Activated B cell treated with CpG ODN at 0.5 μM for 24 hours (primary cell): ENCODE measurements around the gene TCP10L. TPM values are rescaled to one million over a fixed set of nuclear protein-coding genes. Genes with fewer than 3 reads are reported as not detected.

Source experiments
- ATAC-seq: fragments of 200-7000 bp; cut with Tn5 transposase; one replicate; pipeline ENCODE4 v1.10.0; 2021; ENCODE audit warnings: low read depth, mild to moderate bottlenecking, moderate library complexity
- CTCF ChIA-PET: fragments of 350-600 bp; sonication (Branson Sonifier 250); formaldehyde crosslinking; loops from one replicate; lab custom pipeline; 2021; ENCODE audit warnings: antibody characterized with exemption; lab: Charles Lee
- POLR2A ChIA-PET: fragments of 350-600 bp; sonication (Branson Sonifier 250); formaldehyde crosslinking; loops from one replicate; lab custom pipeline; 2021; ENCODE audit warnings: antibody characterized with exemption; lab: Charles Lee
- DNase-seq: peaks from one replicate; pipeline ENCODE4 v3.0.0; 2022
- H3K27ac Mint-ChIP-seq: one replicate; pipeline ENCODE4 v1.8.0; 2020; ENCODE audit warnings: mixed read lengths
- H3K27me3 Mint-ChIP-seq: one replicate; pipeline ENCODE4 v1.8.0; 2021; ENCODE audit warnings: mixed read lengths
- H3K36me3 Mint-ChIP-seq: one replicate; pipeline ENCODE4 v1.8.0; 2021; ENCODE audit warnings: low read depth, mixed read lengths
- H3K4me1 Mint-ChIP-seq: one replicate; pipeline ENCODE4 v1.8.0; 2021; ENCODE audit warnings: mixed read lengths
- H3K4me3 Mint-ChIP-seq: one replicate; pipeline ENCODE4 v1.8.0; 2020; ENCODE audit warnings: mild to moderate bottlenecking, mixed read lengths
- H3K9me3 Mint-ChIP-seq: one replicate; pipeline ENCODE4 v1.8.0; 2020; ENCODE audit warnings: mixed read lengths
- CTCF ChIP-seq: fragments of 200-600 bp; IDR thresholded peaks from one replicate; pipeline ENCODE4 v1.8.0; 2022; ENCODE audit warnings: antibody characterized with exemption, mild to moderate bottlenecking
- intact Hi-C: fragments of 100-400 bp; cut with micrococcal nuclease; formaldehyde crosslinking; loops from one replicate; pipeline ENCODE4 v1.15.1; 2024
- total RNA-seq: library from RNA; stranded (reverse); gene quantifications from 2 replicates; pipeline ENCODE4 v1.2.3, GENCODE V29; 2022

TCP10L gene
- total RNA-seq, 1 donor from 2014 or later: 0.58 TPM

DNA sequence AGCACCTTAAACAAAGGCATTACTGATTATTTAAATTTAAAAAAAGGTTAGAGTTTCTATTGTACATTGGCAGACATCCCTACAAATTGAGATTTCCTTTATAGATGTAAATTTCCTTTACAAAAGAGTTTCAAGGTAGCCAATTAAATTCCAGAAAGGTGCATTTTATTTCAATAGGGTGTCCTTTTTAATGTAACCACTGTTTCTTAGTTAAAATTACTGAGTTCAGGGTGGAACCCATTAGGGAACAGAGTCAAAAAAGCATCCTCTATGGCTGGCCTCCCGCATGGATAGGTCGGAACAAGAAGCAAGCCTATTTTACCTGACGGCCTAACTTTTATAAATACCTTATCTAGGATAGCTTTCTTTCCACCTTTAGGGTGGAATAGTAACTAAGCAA is 24.4 kb downstream of the TCP10L start:
- H3K9me3 Mint-ChIP-seq: peaks cover 8% of the 10 kb centered on the region
- DNase-seq: no peak
- ATAC-seq: no peak
- no peak overlapping the region for H3K27ac Mint-ChIP-seq
- POLR2A ChIA-PET: no interaction called here
- peaks cover 18% of the 10 kb centered on the region for H3K27me3 Mint-ChIP-seq
- no peak overlapping the region for H3K4me3 Mint-ChIP-seq
- H3K36me3 Mint-ChIP-seq: no peaks in the 10 kb centered on the region
- no peaks in the 10 kb centered on the region for H3K4me1 Mint-ChIP-seq
- intact Hi-C loops: loop anchor here (10.0 kb wide), 1 partner anchor 696 kb away; no protein-coding TSS in a partner anchor
- no peak for TF ChIP-seq CTCF
- CTCF ChIA-PET: interaction anchor here (1.0 kb wide), 1 partner anchor 8 kb away, joined by 3 read pairs; no protein-coding TSS in a partner anchor

GRCh38 chr21:32559006-32559610 is 26.2 kb downstream of the TCP10L start:
- no peak for ATAC-seq
- peaks cover 6% of the 10 kb centered on the region for H3K27me3 Mint-ChIP-seq
- no peak for TF ChIP-seq CTCF
- no peak for DNase-seq
- CTCF ChIA-PET: no interaction called here
- H3K4me1 Mint-ChIP-seq: no peaks in the 10 kb centered on the region
- H3K9me3 Mint-ChIP-seq: no peaks in the 10 kb centered on the region
- intact Hi-C loops: no loop called here
- no peaks in the 10 kb centered on the region for H3K36me3 Mint-ChIP-seq
- no peak overlapping the region for H3K27ac Mint-ChIP-seq
- no peak overlapping the region for H3K4me3 Mint-ChIP-seq
- POLR2A ChIA-PET: no interaction called here

GRCh38 chr21:32558106-32558505 is 27.2 kb downstream of the TCP10L start:
- intact Hi-C loops: no loop called here
- no peak overlapping the region for H3K27ac Mint-ChIP-seq
- H3K4me1 Mint-ChIP-seq: no peaks in the 10 kb centered on the region
- ATAC-seq (no peak), DNase-seq (no peak)
- H3K36me3 Mint-ChIP-seq: no peaks in the 10 kb centered on the region
- ChIA-PET CTCF (no interaction called here), POLR2A (no interaction called here)
- TF ChIP-seq CTCF: no peak
- no peaks in the 10 kb centered on the region for H3K9me3 Mint-ChIP-seq
- H3K27me3 Mint-ChIP-seq: peaks cover 7% of the 10 kb centered on the region
- H3K4me3 Mint-ChIP-seq: no peak overlapping the region

DNA sequence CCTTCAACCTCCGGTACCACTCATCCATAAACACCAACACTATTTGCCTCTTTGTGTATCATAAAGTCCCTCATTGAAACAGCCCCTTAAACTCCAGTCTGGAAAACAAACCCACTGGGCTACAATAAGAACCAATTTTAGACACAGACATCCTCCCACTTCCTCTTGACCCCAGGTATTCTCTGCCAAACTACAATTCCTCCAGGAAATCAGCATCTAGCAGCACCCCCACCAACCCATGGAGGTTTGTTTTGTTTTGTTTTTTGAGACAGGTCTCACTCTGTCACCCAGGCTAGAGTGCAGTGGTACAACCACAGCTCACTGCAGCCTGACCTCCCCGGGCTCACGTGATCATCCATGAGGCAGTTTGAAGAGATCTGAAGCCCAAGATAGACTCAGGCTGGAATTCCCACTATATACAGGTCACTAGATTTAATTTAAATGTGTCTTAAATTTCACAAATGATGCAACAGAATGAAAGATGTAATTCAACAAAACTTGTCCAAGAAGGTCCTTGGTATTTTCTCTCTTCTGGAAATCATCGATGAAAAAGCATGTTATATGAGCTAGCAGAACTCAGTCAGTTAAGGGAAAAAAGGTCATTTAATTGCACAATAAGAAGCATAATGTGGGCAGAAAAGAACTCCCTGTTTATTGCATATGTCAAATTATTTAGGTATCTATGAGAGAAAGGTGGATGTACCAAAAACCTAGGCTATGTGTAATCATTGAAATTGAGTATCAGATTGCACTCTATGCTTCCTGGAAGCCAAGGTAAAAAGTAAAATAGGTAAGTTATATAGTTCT is 30.3 kb downstream of the TCP10L start:
- POLR2A ChIA-PET: no interaction called here
- ATAC-seq: no peak

More for the DNA sequence above, 30.3 kb downstream of the TCP10L start:
- no peak for TF ChIP-seq CTCF
- no peak overlapping the region for H3K27ac Mint-ChIP-seq
- peaks cover 13% of the 10 kb centered on the region for H3K27me3 Mint-ChIP-seq
- no peak overlapping the region for H3K4me3 Mint-ChIP-seq
- no peaks in the 10 kb centered on the region for H3K4me1 Mint-ChIP-seq
- intact Hi-C loops: no loop called here
- CTCF ChIA-PET: no interaction called here
- no peaks in the 10 kb centered on the region for H3K36me3 Mint-ChIP-seq
- no peaks in the 10 kb centered on the region for H3K9me3 Mint-ChIP-seq
- no peak for DNase-seq
